UCSD-AML1 (cell line): Measurements from ENCODE around the gene IGF2BP1.
"Not testable (repeated sequence)": the region's sequence is repeated elsewhere in the genome, so short reads cannot be mapped to it uniquely, and the experiment has no call there.

Source experiments
- DNase-seq: peaks from one replicate; lab custom pipeline; 2025; ENCODE audit not compliant: unreplicated experiment; lab: John Stamatoyannopoulos, UW

The IGF2BP1 gene

GRCh38 chr17:49053171-49053829 lies 56.1 kb downstream of the IGF2BP1 start:
- no peak for DNase-seq

- no peak for DNase-seq
These were observed 57.3 kb downstream of the IGF2BP1 start for GRCh38 chr17:49054342-49055092.

- DNase-seq = no peak
These were observed 58.2 kb downstream of the IGF2BP1 start for GRCh38 chr17:49055181-49055927.

GRCh38 chr17:49061524-49061943 lies 64.3 kb downstream of the IGF2BP1 start:
- no peak for DNase-seq

GRCh38 chr17:49063652-49064051 lies 66.5 kb downstream of the IGF2BP1 start:
- no peak for DNase-seq

GRCh38 chr17:49067163-49067562 lies 70.0 kb downstream of the IGF2BP1 start:
- no peak for DNase-seq

- no peak for DNase-seq
These were observed 72.5 kb downstream of the IGF2BP1 start for GRCh38 chr17:49069585-49070273.

- DNase-seq = no peak
These were observed 73.9 kb downstream of the IGF2BP1 start for GRCh38 chr17:49071106-49071505.

GRCh38 chr17:49074851-49075540 lies 77.8 kb downstream of the IGF2BP1 start:
- DNase-seq = no peak

GRCh38 chr17:49076573-49077384 lies 79.6 kb downstream of the IGF2BP1 start:
- DNase-seq = no peak

- DNase-seq = no peak
These were observed 81.1 kb downstream of the IGF2BP1 start for GRCh38 chr17:49078248-49078647.

GRCh38 chr17:49079840-49080663 lies 82.9 kb downstream of the IGF2BP1 start:
- no peak for DNase-seq

- DNase-seq = no peak
These were observed 85.0 kb downstream of the IGF2BP1 start for GRCh38 chr17:49082231-49082630.

GRCh38 chr17:49085046-49085445 lies 87.9 kb downstream of the IGF2BP1 start:
- DNase-seq = not testable (repeated sequence)

GRCh38 chr17:49085565-49086315 lies 88.6 kb downstream of the IGF2BP1 start:
- DNase-seq = no peak

GRCh38 chr17:49086316-49086605 lies 89.1 kb downstream of the IGF2BP1 start:
- no peak for DNase-seq

- DNase-seq = no peak
These were observed 89.5 kb downstream of the IGF2BP1 start for GRCh38 chr17:49086649-49087048.

- no peak for DNase-seq
These were observed 91.9 kb downstream of the IGF2BP1 start for GRCh38 chr17:49089094-49089493.
